K562 (cell line): ENCODE measurements around the gene PDGFA. TPM values are rescaled to one million over a fixed set of nuclear protein-coding genes. Genes with fewer than 3 reads are reported as not detected.

Source experiments
- ATAC-seq: fragments of 200-7000 bp; cut with Tn5 transposase; 3 replicates; pipeline ENCODE4 v1.9.1; 2020; ENCODE audit warnings: moderate library complexity
- BruUV-seq: library from RNA; stranded (reverse); fragments of 400-500 nt; replicated peaks from 2 replicates; lab custom pipeline; 2021; lab: Mats Ljungman, UMichigan
- CTCF ChIA-PET: fragments of 300-600 bp; formaldehyde crosslinking; extraction: SDS; loops from one replicate; lab custom pipeline; 2021; ENCODE audit warnings: low intra/inter-chr PET ratio; lab: Yijun Ruan, JAX
- POLR2A ChIA-PET: fragments of 300-600, 350-650 bp; sonication (Branson Sonifier 250); formaldehyde crosslinking; extraction: SDS; loops from one replicate; lab custom pipeline; 2021; ENCODE audit warnings: antibody characterized with exemption, inconsistent platforms; lab: Yijun Ruan, JAX
- DNase-seq, 4 experiments: peaks; one replicate each; pipeline versions ENCODE4 v3.0.0 to v3.0.0-alpha.2; 2011 to 2018; ENCODE audit warnings: low spot score in 3 of 4, mixed read lengths in 3 of 4; ENCODE audit errors: extremely low read depth in 1 of 4
- FAIRE-seq: peaks from 2 replicates; lab custom pipeline; 2011; peaks lifted over from hg19 to GRCh38; lab: Jason Lieb, UNC
- H2AFZ ChIP-seq: 2 replicates; pipeline ENCODE4 v1.6.0; 2011; ENCODE audit warnings: low read depth, low read length, control low read depth, inconsistent platforms
- H3K27ac ChIP-seq: fragments of 200-600 bp; 3 replicates; pipeline ENCODE4 v1.8.0; 2011; ENCODE audit warnings: low read depth, mild to moderate bottlenecking, control low read depth, inconsistent platforms, low read length, moderate library complexity, mixed read lengths; ENCODE audit errors: extremely low read depth
- H3K27me3 ChIP-seq, 2 experiments: fragments of 300-600 bp in 1 of 2; 2 replicates in 1 of 2; 3 replicates in 1 of 2; pipeline versions ENCODE4 v1.6.0 to v1.8.0; 2011; ENCODE audit warnings: inconsistent platforms in 2 of 2, low read length in 2 of 2, mild to moderate bottlenecking in 1 of 2, mixed read lengths in 1 of 2, moderate library complexity in 1 of 2; ENCODE audit not compliant: control insufficient read depth in 2 of 2, insufficient read depth in 2 of 2
- H3K36me3 ChIP-seq: fragments of 300-600 bp; 3 replicates; pipeline ENCODE4 v1.8.0; 2011; ENCODE audit warnings: mild to moderate bottlenecking, low read length, inconsistent platforms; ENCODE audit not compliant: control insufficient read depth, insufficient read depth
- H3K4me1 ChIP-seq, 2 experiments: fragments of 200-600 bp in 1 of 2; replicated peaks in 1 of 2; 2 replicates in 1 of 2; 3 replicates in 1 of 2; pipeline versions ENCODE4 v1.5.1 to v1.8.0; 2011; ENCODE audit warnings: inconsistent platforms in 2 of 2, low read length in 2 of 2, mild to moderate bottlenecking in 1 of 2, mixed read lengths in 1 of 2, moderate library complexity in 1 of 2; ENCODE audit not compliant: control insufficient read depth in 2 of 2, insufficient read depth in 2 of 2
- H3K4me2 ChIP-seq: 2 replicates; pipeline ENCODE4 v1.6.1; 2011; ENCODE audit warnings: low read length, control low read depth, inconsistent platforms, mixed read lengths; ENCODE audit not compliant: insufficient read depth
- H3K4me3 ChIP-seq: fragments of 200-600 bp; sonication (generic), shearing (Covaris generic); 2 replicates; pipeline ENCODE4 v1.5.1; 2016; ENCODE audit warnings: control low read depth, inconsistent platforms
- H3K79me2 ChIP-seq: fragments of 200-600 bp; 3 replicates; pipeline ENCODE4 v1.8.0; 2011; ENCODE audit warnings: low read length, inconsistent platforms; ENCODE audit not compliant: control insufficient read depth, insufficient read depth
- H3K9ac ChIP-seq, 2 experiments: 2 replicates each; pipeline versions ENCODE4 v1.6.0 to v1.6.1; 2011; ENCODE audit warnings: low read depth in 2 of 2, low read length in 2 of 2, control low read depth in 1 of 2, inconsistent platforms in 1 of 2, mild to moderate bottlenecking in 1 of 2, mixed read lengths in 1 of 2; ENCODE audit not compliant: insufficient read depth in 1 of 2
- H3K9me1 ChIP-seq: one replicate; pipeline ENCODE4 v1.6.0; 2011; ENCODE audit warnings: inconsistent platforms, mild to moderate bottlenecking, low read length, moderate library complexity; ENCODE audit not compliant: control insufficient read depth, insufficient read depth
- H3K9me3 ChIP-seq: replicated peaks from 2 replicates; pipeline ENCODE4 v1.5.1; 2011; ENCODE audit warnings: low read depth, low read length, inconsistent platforms; ENCODE audit not compliant: control insufficient read depth, insufficient read depth
- H4K20me1 ChIP-seq: replicated peaks from 2 replicates; pipeline ENCODE4 v1.6.1; 2011; ENCODE audit warnings: low read length, inconsistent platforms, mixed read lengths; ENCODE audit not compliant: control insufficient read depth, insufficient read depth
- ZNF263 ChIP-seq: sonication (generic); formaldehyde crosslinking; IDR thresholded peaks from 2 replicates; pipeline ENCODE4 v1.8.0; 2022; ENCODE audit warnings: mild to moderate bottlenecking, missing genetic modification reagents, borderline replicate concordance
- ZNF639 ChIP-seq, 2 experiments: fragments of 200-800 bp in 1 of 2; sonication (Bioruptor generic) in 1 of 2; sonication (generic) in 1 of 2; formaldehyde crosslinking in 1 of 2; IDR thresholded peaks in 1 of 2; conservative IDR thresholded peaks in 1 of 2; 2 replicates each; pipeline versions ENCODE4 v1.5.0 to v1.6.1; 2016 to 2020; ENCODE audit warnings: missing compliant biosample characterization in 1 of 2, missing genetic modification characterization in 1 of 2, missing genetic modification reagents in 1 of 2
- whole genome bisulfite sequencing: fragments of 100-300 bp; shearing (Covaris generic); methylation state at CpG from one replicate; pipeline ENCODE4 v1.1.6; 2016; ENCODE audit warnings: low coverage, mixed read lengths; ENCODE audit not compliant: insufficient coverage; ENCODE audit errors: missing lambda C conversion rate; 5-methylcytosine and 5-hydroxymethylcytosine counted together
- in situ Hi-C: fragments of 300-500 bp; cut with MboI; formaldehyde crosslinking; loops from 4 replicates; pipeline ENCODE4 v1.15.0; 2018; ENCODE audit warnings: inconsistent platforms, mixed read lengths
- intact Hi-C: fragments of 100-400 bp; cut with micrococcal nuclease; formaldehyde crosslinking; loops from 2 replicates; pipeline ENCODE4 v1.14.2; 2022
- polyA plus RNA-seq, 8 experiments: library from polyadenylated mRNA; depleted of rRNA in 4 of 8; stranded (reverse) in 5 of 8; unstranded in 3 of 8; fragments of >200 nt; fragmentation: Nextera tagmentation in 2 of 8; fragmentation: Illumina TruSeq in 1 of 8; extraction: Ambion mirVana in 2 of 8; extraction: Trizol in 1 of 8; gene quantifications; 2 replicates each; pipeline versions ENCODE4 v1.2.1 to v1.2.3, GENCODE V29; 2011 to 2014; ENCODE audit warnings: inconsistent platforms in 1 of 8, missing spikeins in 1 of 8
- total RNA-seq, 7 experiments: library from RNA; depleted of rRNA in 6 of 7; stranded (reverse); fragments of >200 nt in 6 of 7; fragmentation: Illumina TruSeq in 2 of 7; extraction: Trizol in 2 of 7; gene quantifications; 2 replicates each; pipeline versions ENCODE4 v1.2.1 to v1.2.3, GENCODE V29; 2011 to 2021; ENCODE audit warnings: low replicate concordance in 1 of 7

PDGFA gene
- total and polyA plus RNA-seq, 9 of the 15 experiments (the other 6 are each of a cell fraction or from before 2014, with no cell fraction given): 2.5 to 10.2 (median 4.6) TPM

- intact Hi-C loops: no loop called here
- DNase-seq (no peak), FAIRE-seq (no peak)
- peak overlapping the region in 1 of 2 experiments; percentile 38; a peak in 1 of 4 replicates for H3K9ac ChIP-seq
- H3K79me2 ChIP-seq: no peaks in the 10 kb centered on the region
- WGBS: 41% methylated on average over 17 of the region's 20 CpGs
- CTCF ChIA-PET: no interaction called here
- H3K9me1 ChIP-seq: no peaks in the 10 kb centered on the region
- no TSS peak for BruUV-seq
- H4K20me1 ChIP-seq: no peaks in the 10 kb centered on the region
- peaks cover 2% of the 10 kb centered on the region; the same call in 1 of the 2 replicates for H3K9me3 ChIP-seq
- no peak overlapping the region for H3K4me2 ChIP-seq
- no peaks in the 10 kb centered on the region for H3K36me3 ChIP-seq
- TF ChIP-seq ZNF263 (peak; percentile 97), ZNF639 (CRISPR knock-in tag; conservative IDR thresholded peaks at IDR 0.05 in 1 of 2, IDR thresholded peaks at IDR 0.05 in 1 of 2) (no peak)
- TF ChIP-seq, all 486 proteins: peak for 1
- in situ Hi-C loops: no loop called here
- no peak for ATAC-seq
- POLR2A ChIA-PET: interaction anchor here (0.6 to 1.0 kb wide), 4 partner anchors 7 to 222 kb away, joined by 3 to 4 read pairs (median 3); no protein-coding TSS in a partner anchor
- Histone ChIP-seq H2AFZ (no peak overlapping the region), H3K4me3 (no peak overlapping the region), H3K27ac (no peak overlapping the region), H3K4me1 (peaks cover 12 to 46% of the 10 kb centered on the region in 2 experiments; a peak in 4 of 5 replicates), H3K27me3 (no peaks in the 10 kb centered on the region)
These were observed 40.3 kb downstream of the PDGFA start for GRCh38 chr7:479115-479947.
